GM12891 (cell line): ENCODE data around the gene KIT.

Experiments used
- PAX5 ChIP-seq: IDR thresholded peaks from 2 replicates; pipeline ENCODE4 v1.6.1; 2011; ENCODE audit warnings: low read length, moderate library complexity, mild to moderate bottlenecking; ENCODE audit not compliant: insufficient read depth, severe bottlenecking
- POLR2A ChIP-seq: IDR thresholded peaks from 2 replicates; pipeline ENCODE4 v1.6.1; 2011; ENCODE audit warnings: low read depth, low read length, control low read depth
- POLR2AphosphoS5 ChIP-seq: IDR thresholded peaks from 2 replicates; pipeline ENCODE4 v1.6.1; 2011; ENCODE audit warnings: low read depth, low read length, control low read depth
- POU2F2 ChIP-seq: IDR thresholded peaks from 2 replicates; pipeline ENCODE4 v1.6.1; 2011; ENCODE audit warnings: low read depth, mild to moderate bottlenecking, control low read depth, low read length, moderate library complexity
- SPI1 ChIP-seq: IDR thresholded peaks from 2 replicates; pipeline ENCODE4 v1.6.1; 2011; ENCODE audit warnings: low read depth, low read length, control low read depth
- TAF1 ChIP-seq: IDR thresholded peaks from 2 replicates; pipeline ENCODE4 v1.6.1; 2011; ENCODE audit warnings: low read depth, low read length, control low read depth

- TF ChIP-seq TAF1, result no peak
- no peak for TF ChIP-seq POLR2AphosphoS5
- TF ChIP-seq POLR2A, result no peak
- no peak for TF ChIP-seq PAX5
- peak; percentile 42 for TF ChIP-seq SPI1
- no peak for TF ChIP-seq POU2F2
These were observed 26.0 kb downstream of the KIT start for GRCh38 chr4:54683616-54684346.
